Loucy (cell line): ENCODE data around the gene CLDND2.

ENCODE experiments used
- H2AFZ ChIP-seq: fragments of 200-600 bp; sonication (generic); 2 replicates; pipeline ENCODE4 v1.6.0; 2016; ENCODE audit warnings: antibody characterized with exemption, mild to moderate bottlenecking, low read length, moderate library complexity
- H3F3A ChIP-seq: fragments of 200-600 bp; 2 replicates; pipeline ENCODE4 v1.6.0; 2016; ENCODE audit warnings: antibody characterized with exemption, low read depth, mild to moderate bottlenecking
- H3K27me3 ChIP-seq: fragments of 200-600 bp; sonication (generic); 2 replicates; pipeline ENCODE4 v1.6.1; 2014; ENCODE audit warnings: low read length, mild to moderate bottlenecking; ENCODE audit not compliant: insufficient read depth, poor library complexity, severe bottlenecking
- H3K36me3 ChIP-seq: fragments of 200-600 bp; sonication (generic); 2 replicates; pipeline ENCODE4 v1.6.1; 2016; ENCODE audit warnings: low read length; ENCODE audit not compliant: insufficient read depth
- H3K4me1 ChIP-seq: fragments of 200-600 bp; sonication (generic); 2 replicates; pipeline ENCODE4 v1.5.1; 2014; ENCODE audit warnings: low read length, mild to moderate bottlenecking; ENCODE audit not compliant: insufficient read depth, poor library complexity, severe bottlenecking
- H3K4me2 ChIP-seq: fragments of 200-600 bp; sonication (generic); 2 replicates; pipeline ENCODE4 v1.6.0; 2014; ENCODE audit warnings: antibody characterized with exemption, low read length, low read depth, mild to moderate bottlenecking; ENCODE audit not compliant: poor library complexity, severe bottlenecking
- H3K4me3 ChIP-seq: fragments of 200-600 bp; sonication (generic); 2 replicates; pipeline ENCODE4 v1.5.1; 2014; ENCODE audit warnings: low read length, mild to moderate bottlenecking, mixed read lengths; ENCODE audit not compliant: poor library complexity, severe bottlenecking
- H3K79me2 ChIP-seq: fragments of 200-600 bp; sonication (generic); 2 replicates; pipeline ENCODE4 v1.6.1; 2014; ENCODE audit warnings: low read length; ENCODE audit not compliant: insufficient read depth
- H3K9ac ChIP-seq: fragments of 200-600 bp; sonication (generic); 2 replicates; pipeline ENCODE4 v1.6.0; 2014; ENCODE audit warnings: mild to moderate bottlenecking, low read depth, low read length, moderate library complexity; ENCODE audit not compliant: poor library complexity, severe bottlenecking
- H3K9me2 ChIP-seq: fragments of 200-600 bp; sonication (generic); replicated peaks from 2 replicates; pipeline ENCODE4 v1.6.1; 2016; ENCODE audit warnings: low read depth, low read length, mixed read lengths
- H3K9me3 ChIP-seq: fragments of 200-600 bp; sonication (generic); 2 replicates; pipeline ENCODE4 v1.6.1; 2014; ENCODE audit warnings: mild to moderate bottlenecking, antibody characterized with exemption, low read length, low read depth; ENCODE audit not compliant: insufficient read depth
- H4K20me1 ChIP-seq: fragments of 200-600 bp; sonication (generic); 2 replicates; pipeline ENCODE4 v1.6.0; 2014; ENCODE audit warnings: antibody characterized with exemption, low read length, mild to moderate bottlenecking; ENCODE audit not compliant: insufficient read depth, poor library complexity, severe bottlenecking
- CTCF ChIP-seq: fragments of 200-600 bp; sonication (generic); conservative IDR thresholded peaks from 2 replicates; pipeline ENCODE4 v1.5.1; 2014; ENCODE audit warnings: mild to moderate bottlenecking, antibody characterized with exemption, low read length
- EZH2phosphoT487 ChIP-seq: fragments of 200-600 bp; IDR thresholded peaks from 2 replicates; pipeline ENCODE4 v1.6.1; 2018; ENCODE audit warnings: antibody characterized with exemption, mild to moderate bottlenecking, moderate library complexity, borderline replicate concordance

Gene CLDND2

DNA sequence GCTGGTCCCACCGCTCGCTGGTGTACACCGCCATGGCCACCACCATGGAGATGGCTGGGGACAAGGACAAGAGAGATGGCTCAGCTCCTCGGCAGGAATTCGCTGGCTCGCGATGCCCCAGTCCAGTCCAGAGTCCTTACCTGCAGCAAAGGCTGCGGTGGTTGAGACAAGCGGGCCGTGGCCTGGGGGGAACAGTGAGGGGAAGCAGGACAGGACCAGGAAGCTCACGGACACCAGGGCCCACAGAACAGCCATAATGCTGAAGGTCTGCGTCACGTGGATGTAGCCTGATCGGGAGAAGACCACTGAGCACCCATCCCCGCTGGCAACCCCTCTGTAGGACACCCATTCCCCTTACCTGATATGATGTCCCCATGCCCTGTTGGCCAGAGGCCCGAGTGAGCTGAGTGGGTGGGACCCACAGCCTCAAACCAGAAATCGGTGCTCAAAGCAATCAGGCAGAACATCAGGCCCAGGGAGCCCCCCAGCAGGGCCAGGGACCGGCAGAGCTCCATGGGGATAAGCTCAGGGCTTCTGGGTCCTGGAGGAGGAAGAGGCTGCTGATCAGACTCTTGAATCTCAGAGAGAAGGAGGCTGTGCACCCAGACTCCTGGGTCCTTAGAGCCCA lies 3.3 kb upstream of the CLDND2 start:
- H2AFZ ChIP-seq = no peak overlapping the region
- no peaks in the 10 kb centered on the region for H3K9me3 ChIP-seq
- peaks cover 70% of the 10 kb centered on the region for H3K4me1 ChIP-seq
- H3K79me2 ChIP-seq = peaks cover 41% of the 10 kb centered on the region
- H3K9ac ChIP-seq = peak overlapping the region; percentile 96
- no peak for TF ChIP-seq CTCF
- TF ChIP-seq EZH2phosphoT487 = no peak
- no peaks in the 10 kb centered on the region for H3K9me2 ChIP-seq
- H4K20me1 ChIP-seq = no peaks in the 10 kb centered on the region
- H3K27me3 ChIP-seq = no peaks in the 10 kb centered on the region
- peaks cover 12% of the 10 kb centered on the region for H3F3A ChIP-seq
- H3K4me3 ChIP-seq = peak overlapping the region; percentile 78
- peak overlapping the region; percentile 97 for H3K4me2 ChIP-seq
- no peaks in the 10 kb centered on the region for H3K36me3 ChIP-seq

DNA sequence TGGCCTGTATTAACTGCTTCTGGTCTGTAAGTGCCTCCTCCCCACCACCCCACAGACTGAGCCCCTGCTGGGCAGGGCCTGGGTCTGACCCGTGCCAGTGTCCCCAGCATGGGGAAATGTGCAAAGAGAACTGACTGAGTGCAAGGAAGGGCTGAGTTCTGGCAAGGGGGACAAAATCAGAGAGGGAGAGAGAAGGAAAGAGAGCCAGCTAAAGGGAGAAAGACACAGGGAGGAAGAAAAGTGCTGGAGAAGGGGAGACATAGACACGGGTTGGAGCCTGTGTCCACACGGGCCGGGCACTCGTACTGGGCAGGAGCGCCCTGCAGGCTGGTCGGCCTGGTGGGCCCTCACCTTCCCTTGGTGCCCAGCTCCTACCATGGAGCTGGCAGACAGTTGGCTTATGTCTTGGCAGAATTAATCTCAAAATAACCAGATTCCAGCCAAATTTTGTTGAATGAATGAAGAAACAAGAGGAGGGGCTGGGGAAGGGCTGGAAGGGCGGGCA lies 2.4 kb upstream of the CLDND2 start:
- TF ChIP-seq EZH2phosphoT487 (no peak), CTCF (no peak)
- peak overlapping the region; percentile 97 for H3K4me2 ChIP-seq
- H3K9me2 ChIP-seq = no peaks in the 10 kb centered on the region
- peak overlapping the region; percentile 96 for H3K9ac ChIP-seq
- H3K9me3 ChIP-seq = no peaks in the 10 kb centered on the region
- H3K36me3 ChIP-seq = no peaks in the 10 kb centered on the region
- no peaks in the 10 kb centered on the region for H4K20me1 ChIP-seq
- peaks cover 48% of the 10 kb centered on the region for H3K79me2 ChIP-seq
- H2AFZ ChIP-seq = no peak overlapping the region
- peaks cover 12% of the 10 kb centered on the region for H3F3A ChIP-seq
- H3K27me3 ChIP-seq = no peaks in the 10 kb centered on the region
- peak overlapping the region; percentile 78 for H3K4me3 ChIP-seq
- H3K4me1 ChIP-seq = peaks cover 65% of the 10 kb centered on the region

- no peaks in the 10 kb centered on the region for H3K9me2 ChIP-seq
- peak overlapping the region; percentile 97 for H3K4me2 ChIP-seq
- no peaks in the 10 kb centered on the region for H3K9me3 ChIP-seq
- no peaks in the 10 kb centered on the region for H3K36me3 ChIP-seq
- no peak for TF ChIP-seq EZH2phosphoT487
- TF ChIP-seq CTCF = no peak
- peak overlapping the region; percentile 78 for H3K4me3 ChIP-seq
- peaks cover 57% of the 10 kb centered on the region for H3K79me2 ChIP-seq
- H3K27me3 ChIP-seq = no peaks in the 10 kb centered on the region
- H3F3A ChIP-seq = peaks cover 12% of the 10 kb centered on the region
- no peak overlapping the region for H2AFZ ChIP-seq
- H4K20me1 ChIP-seq = no peaks in the 10 kb centered on the region
- peaks cover 63% of the 10 kb centered on the region for H3K4me1 ChIP-seq
- peak overlapping the region; percentile 96 for H3K9ac ChIP-seq
Measured at GRCh38 chr19:51370230-51370629, 1.4 kb upstream of the CLDND2 start.
